Activated CD4-positive, alpha-beta T cell treated with anti-CD3 and anti-CD28 coated beads, Interleukin-2, amount 10 ng/mL, durations not matched to agents 24 days and 14 days (primary cell): ENCODE data around the gene NDUFAF5. TPM values are rescaled to one million over a fixed set of nuclear protein-coding genes. Genes with fewer than 3 reads are reported as not detected.

ENCODE experiments used
- DNase-seq: peaks from one replicate; pipeline ENCODE4 v3.0.0; 2022
- H3K27ac Mint-ChIP-seq: one replicate; pipeline ENCODE4 v1.8.0; 2022; ENCODE audit warnings: mild to moderate bottlenecking, mixed read lengths
- H3K27me3 Mint-ChIP-seq: one replicate; pipeline ENCODE4 v1.8.0; 2022; ENCODE audit warnings: mixed read lengths
- H3K36me3 Mint-ChIP-seq: one replicate; pipeline ENCODE4 v1.8.0; 2022; ENCODE audit warnings: low read depth, mild to moderate bottlenecking, mixed read lengths
- H3K4me1 Mint-ChIP-seq: one replicate; pipeline ENCODE4 v1.8.0; 2021; ENCODE audit warnings: mixed read lengths
- H3K4me3 Mint-ChIP-seq: one replicate; pipeline ENCODE4 v1.8.0; 2022; ENCODE audit warnings: mild to moderate bottlenecking, moderate library complexity, mixed read lengths
- H3K9me3 Mint-ChIP-seq: one replicate; pipeline ENCODE4 v1.8.0; 2021; ENCODE audit warnings: mixed read lengths
- intact Hi-C: fragments of 100-400 bp; cut with micrococcal nuclease; formaldehyde crosslinking; loops from one replicate; pipeline ENCODE4 v1.15.1; 2023
- total RNA-seq: library from RNA; stranded (reverse); gene quantifications from 2 replicates; pipeline ENCODE4 v1.2.3, GENCODE V29; 2022

The NDUFAF5 gene
- total RNA-seq, 1 donor from 2014 or later, result 32.8 TPM

DNA sequence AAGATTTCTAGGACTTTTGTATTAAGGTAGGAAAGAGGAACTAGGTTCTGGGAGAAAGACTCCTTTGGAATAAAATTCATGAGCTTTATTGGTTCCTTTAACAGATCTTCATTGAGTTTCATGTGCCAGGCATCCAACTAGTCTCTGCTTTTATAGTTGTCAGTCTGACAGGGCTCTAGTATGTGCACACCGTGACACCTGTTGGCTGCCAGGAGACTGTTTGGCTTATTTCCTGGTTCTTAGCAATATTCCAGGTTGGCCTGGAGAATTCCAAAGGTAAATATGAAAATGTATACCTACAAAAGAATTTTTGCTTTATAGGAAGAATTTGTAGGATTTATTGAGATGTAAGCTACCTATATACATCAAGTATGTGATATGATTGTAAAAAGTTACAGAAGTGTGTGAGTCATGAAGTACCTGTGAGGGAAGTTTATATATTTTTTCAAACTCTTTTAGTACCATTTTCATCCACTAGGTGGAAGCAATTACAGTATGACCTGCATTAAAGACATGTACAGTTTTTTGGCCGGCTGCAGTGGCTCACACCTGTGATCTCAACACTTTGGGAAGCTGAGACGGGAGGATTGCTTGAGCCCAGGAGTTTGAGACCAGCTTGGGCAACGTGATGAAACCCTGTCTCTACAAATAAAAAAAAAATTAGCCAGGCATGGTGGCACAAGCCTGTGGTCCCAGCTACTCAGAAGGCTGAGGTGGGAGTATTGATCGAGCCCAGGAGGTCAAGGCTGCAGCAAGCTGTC, 35.2 kb downstream of the NDUFAF5 start:
- intact Hi-C loops, result loop anchor here (1.0 kb wide), 1 partner anchor 235 kb away; no protein-coding TSS in a partner anchor
- peak; percentile 61 for DNase-seq
- H3K36me3 Mint-ChIP-seq, result peaks cover 25% of the 10 kb centered on the region
- peaks cover 14% of the 10 kb centered on the region for H3K4me1 Mint-ChIP-seq
- H3K27ac Mint-ChIP-seq, result no peak overlapping the region
- H3K4me3 Mint-ChIP-seq, result no peak overlapping the region
- H3K9me3 Mint-ChIP-seq, result no peaks in the 10 kb centered on the region
- H3K27me3 Mint-ChIP-seq, result no peaks in the 10 kb centered on the region

DNA sequence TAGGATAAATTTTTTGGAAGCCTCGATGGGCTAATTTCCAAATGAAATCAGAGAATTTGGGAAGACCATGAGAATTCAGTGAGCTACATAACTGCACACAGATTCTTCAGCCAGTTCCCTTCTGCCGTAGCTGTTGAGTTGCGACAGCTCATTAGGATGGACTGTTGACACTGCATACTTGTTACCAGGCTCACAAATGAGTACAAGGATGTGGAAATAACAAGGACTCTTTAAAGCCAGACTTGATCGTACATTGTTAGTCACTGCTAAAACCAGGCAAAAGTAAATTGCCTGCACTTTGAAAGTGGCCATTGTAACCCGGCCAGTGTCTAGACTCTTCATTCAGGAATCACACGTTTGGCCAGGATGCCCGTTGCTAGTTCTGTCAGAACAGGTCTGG, 37.0 kb downstream of the NDUFAF5 start:
- H3K4me1 Mint-ChIP-seq, result peaks cover 4% of the 10 kb centered on the region
- peaks cover 12% of the 10 kb centered on the region for H3K36me3 Mint-ChIP-seq
- intact Hi-C loops, result no loop called here
- H3K27me3 Mint-ChIP-seq, result no peaks in the 10 kb centered on the region
- no peak overlapping the region for H3K4me3 Mint-ChIP-seq
- H3K27ac Mint-ChIP-seq, result no peak overlapping the region
- DNase-seq, result no peak
- H3K9me3 Mint-ChIP-seq, result no peaks in the 10 kb centered on the region

DNA sequence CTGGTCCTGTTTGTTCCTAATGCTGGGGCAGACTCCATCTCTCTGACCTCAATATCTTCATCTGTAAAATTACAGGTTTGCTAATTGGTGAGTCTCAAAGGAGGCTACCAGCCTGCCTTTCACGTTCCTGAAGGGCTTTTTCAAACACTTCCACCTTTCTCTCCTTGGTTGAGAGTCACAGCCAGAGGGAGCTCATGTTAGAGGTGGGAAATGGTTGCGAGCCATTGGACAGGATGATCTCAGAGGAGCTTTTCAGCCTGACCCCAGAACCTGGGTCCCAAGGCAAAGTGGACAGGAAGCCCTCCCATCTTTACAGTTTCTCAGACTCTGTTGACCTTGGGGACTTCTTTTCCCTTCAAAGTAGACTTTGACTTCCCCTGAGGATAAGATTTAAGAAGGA, 37.6 kb downstream of the NDUFAF5 start:
- Mint-ChIP-seq H3K9me3 (no peaks in the 10 kb centered on the region), H3K27me3 (no peaks in the 10 kb centered on the region), H3K4me1 (peaks cover 3% of the 10 kb centered on the region), H3K27ac (no peak overlapping the region), H3K36me3 (peaks cover 10% of the 10 kb centered on the region), H3K4me3 (no peak overlapping the region)
- intact Hi-C loops, result no loop called here
- no peak for DNase-seq

DNA sequence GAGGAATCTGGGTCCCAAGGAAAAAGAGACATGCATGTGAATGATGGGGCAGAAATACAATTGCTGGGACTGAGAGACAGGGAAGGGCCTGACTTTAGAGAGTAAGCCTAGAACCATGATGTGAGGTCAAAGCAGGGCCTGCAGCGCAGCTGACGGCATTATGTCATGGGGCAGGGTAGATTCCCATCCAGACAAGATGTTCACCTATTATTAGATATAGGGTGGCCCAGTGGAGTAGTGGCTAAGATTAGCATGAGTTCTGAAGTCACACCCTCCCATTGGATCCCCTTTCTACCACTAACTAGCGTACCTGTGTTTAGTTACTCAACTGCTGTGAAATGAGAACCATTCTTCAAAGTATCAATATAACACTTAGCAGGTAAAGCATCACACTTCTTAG, 39.6 kb downstream of the NDUFAF5 start:
- no peak overlapping the region for H3K4me3 Mint-ChIP-seq
- intact Hi-C loops, result no loop called here

DNA sequence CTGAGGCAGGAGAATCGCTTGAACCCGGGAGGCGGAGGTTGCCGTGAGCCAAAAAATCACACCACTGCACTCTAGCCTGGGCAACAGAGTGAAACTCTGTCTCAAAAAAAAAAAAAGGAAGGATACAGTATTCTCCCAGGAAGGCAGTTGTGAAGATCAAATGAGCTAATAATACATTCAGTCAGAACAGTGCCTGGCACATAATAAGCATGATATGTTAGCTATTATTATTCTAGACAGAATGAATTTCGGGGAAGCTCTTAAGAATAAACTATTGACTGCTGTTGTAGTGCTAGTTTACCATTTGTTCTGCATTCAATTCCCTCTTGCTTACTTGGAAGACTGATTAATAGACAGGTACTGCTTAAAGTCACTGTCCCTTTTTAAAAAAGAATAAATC, 40.6 kb downstream of the NDUFAF5 start:
- Mint-ChIP-seq H3K27me3 (peaks cover 4% of the 10 kb centered on the region), H3K4me1 (no peaks in the 10 kb centered on the region), H3K36me3 (no peaks in the 10 kb centered on the region), H3K4me3 (no peak overlapping the region), H3K27ac (no peak overlapping the region), H3K9me3 (no peaks in the 10 kb centered on the region)
- no peak for DNase-seq
- intact Hi-C loops, result no loop called here

More for the DNA sequence above, 39.6 kb downstream of the NDUFAF5 start:
- Mint-ChIP-seq H3K9me3 (no peaks in the 10 kb centered on the region), H3K27me3 (peaks cover 2% of the 10 kb centered on the region), H3K4me1 (no peaks in the 10 kb centered on the region), H3K27ac (no peak overlapping the region), H3K36me3 (no peaks in the 10 kb centered on the region)
- no peak for DNase-seq

DNA sequence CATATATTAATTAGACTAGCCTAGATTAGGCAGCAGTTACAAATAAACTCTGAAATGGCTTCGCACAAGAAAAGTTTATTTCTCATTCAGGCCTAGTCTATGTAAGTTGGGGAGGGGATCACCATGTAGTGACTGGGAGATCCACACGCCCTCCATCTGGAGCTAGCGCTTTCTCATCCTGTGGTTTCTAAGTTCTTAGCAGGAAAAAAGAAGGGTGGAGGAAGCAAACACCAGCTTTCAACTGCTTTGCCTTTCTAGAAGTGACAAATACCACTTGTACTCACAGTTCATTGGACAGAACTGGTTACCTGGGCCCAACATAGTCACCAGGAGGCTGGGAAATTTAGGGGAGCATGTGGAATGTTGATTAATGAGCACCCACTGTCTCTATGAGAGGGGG, 46.6 kb downstream of the NDUFAF5 start:
- no peak overlapping the region for H3K27ac Mint-ChIP-seq
- intact Hi-C loops, result no loop called here
- H3K36me3 Mint-ChIP-seq, result no peaks in the 10 kb centered on the region
- peaks cover 12% of the 10 kb centered on the region for H3K27me3 Mint-ChIP-seq
- no peaks in the 10 kb centered on the region for H3K9me3 Mint-ChIP-seq
- DNase-seq, result no peak
- H3K4me3 Mint-ChIP-seq, result no peak overlapping the region
- H3K4me1 Mint-ChIP-seq, result no peaks in the 10 kb centered on the region

DNA sequence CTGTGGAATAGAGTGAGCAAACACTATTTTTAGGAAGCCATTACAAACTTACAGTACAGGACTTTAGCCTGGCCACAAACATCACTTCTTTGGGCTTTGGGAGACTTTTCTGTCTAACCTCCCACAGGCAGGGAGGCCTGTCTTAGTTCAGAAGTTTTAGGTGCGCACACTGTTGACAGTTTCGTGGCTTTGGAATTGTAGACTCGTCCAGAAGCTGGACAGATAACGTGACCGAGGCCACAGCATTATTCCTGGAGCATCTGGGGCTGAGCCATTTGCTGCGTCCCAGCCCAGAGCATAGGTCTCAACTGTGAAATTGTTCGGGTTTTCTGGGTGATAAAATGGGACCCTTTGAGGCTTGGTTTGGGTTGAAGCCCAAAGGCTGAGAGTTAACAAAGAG, 53.8 kb downstream of the NDUFAF5 start:
- Mint-ChIP-seq H3K27me3 (no peaks in the 10 kb centered on the region), H3K36me3 (no peaks in the 10 kb centered on the region)

DNA sequence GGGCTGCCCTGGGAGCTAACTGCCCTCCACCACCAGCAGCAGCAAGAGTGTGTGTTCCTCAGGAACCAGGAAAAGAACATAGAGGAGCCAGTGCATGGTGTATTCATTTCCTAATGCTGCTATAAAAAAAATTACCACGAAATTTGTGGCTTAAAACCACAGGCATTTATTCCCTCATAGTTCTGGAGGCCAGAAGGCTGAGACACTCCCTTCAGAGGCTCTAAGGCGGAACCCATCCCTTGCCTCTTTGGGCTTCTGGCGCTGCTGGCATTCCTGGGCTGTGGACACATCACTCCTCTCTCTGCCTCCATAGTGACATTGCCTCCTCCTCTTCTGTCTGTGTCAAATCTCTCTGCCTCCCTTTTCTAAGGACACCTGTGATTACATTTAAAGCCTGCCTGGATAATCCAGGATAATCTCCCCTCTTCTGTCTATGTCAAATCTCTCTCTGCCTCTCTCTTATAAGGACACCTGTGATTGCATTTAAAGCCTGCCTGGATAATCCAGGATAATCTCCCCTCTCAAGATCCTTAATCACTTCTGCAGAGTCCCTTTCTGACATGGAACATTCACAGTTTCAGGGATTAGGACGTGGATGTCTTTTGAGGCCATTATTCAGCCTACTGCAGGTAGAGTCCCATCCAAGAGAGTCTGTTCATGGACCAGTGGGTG, 54.7 kb downstream of the NDUFAF5 start:
- Mint-ChIP-seq H3K4me1 (no peaks in the 10 kb centered on the region), H3K36me3 (no peaks in the 10 kb centered on the region), H3K4me3 (no peak overlapping the region), H3K9me3 (no peaks in the 10 kb centered on the region), H3K27ac (no peak overlapping the region), H3K27me3 (no peaks in the 10 kb centered on the region)
- intact Hi-C loops, result no loop called here
- DNase-seq, result no peak

More for the DNA sequence above, 53.8 kb downstream of the NDUFAF5 start:
- Mint-ChIP-seq H3K4me3 (no peak overlapping the region), H3K9me3 (no peaks in the 10 kb centered on the region), H3K27ac (no peak overlapping the region), H3K4me1 (no peaks in the 10 kb centered on the region)
- DNase-seq, result no peak
- intact Hi-C loops, result no loop called here

DNA sequence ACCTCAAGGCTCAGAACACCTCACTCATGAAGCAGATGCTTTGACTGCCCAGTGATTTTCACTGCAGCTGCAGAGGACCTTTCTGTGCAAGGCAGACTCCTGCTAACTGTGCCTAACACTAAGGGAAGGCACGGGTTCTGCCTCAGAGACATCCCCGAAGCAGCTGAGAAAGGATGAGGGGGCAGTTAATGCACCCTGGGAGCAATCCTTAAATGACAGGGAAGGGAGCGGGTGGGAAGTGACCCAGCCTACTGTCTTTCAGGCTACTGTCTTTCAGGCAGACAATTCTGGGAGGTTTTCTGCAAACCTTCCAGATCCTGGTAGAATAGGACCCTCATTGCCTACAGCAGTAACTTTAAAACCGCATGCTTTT, 55.3 kb downstream of the NDUFAF5 start:
- Mint-ChIP-seq H3K9me3 (no peaks in the 10 kb centered on the region), H3K27ac (no peak overlapping the region)

DNA sequence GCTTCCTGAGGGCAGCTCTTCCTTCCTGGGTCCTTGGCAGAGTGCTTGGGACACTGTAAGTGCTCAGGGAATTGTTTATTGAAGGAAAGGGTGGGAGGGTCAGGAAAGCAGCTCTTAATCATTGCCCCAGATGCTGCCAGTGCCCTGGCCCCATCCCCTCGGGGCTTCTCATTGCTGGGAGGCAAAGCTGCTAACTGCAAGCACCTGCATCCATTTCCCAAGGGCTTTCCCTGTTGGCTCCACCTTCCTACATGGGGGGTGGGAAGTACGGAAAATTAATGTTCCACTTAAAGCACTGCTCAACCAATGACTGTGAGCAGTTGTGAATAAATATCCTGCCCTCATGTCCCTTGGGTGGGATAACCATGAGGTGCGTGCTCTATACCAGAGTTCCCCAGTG, 56.4 kb downstream of the NDUFAF5 start:
- no peaks in the 10 kb centered on the region for H3K27me3 Mint-ChIP-seq
- no peaks in the 10 kb centered on the region for H3K4me1 Mint-ChIP-seq
- no peak overlapping the region for H3K4me3 Mint-ChIP-seq
- no peaks in the 10 kb centered on the region for H3K9me3 Mint-ChIP-seq
- H3K36me3 Mint-ChIP-seq, result no peaks in the 10 kb centered on the region
- no peak for DNase-seq
- intact Hi-C loops, result no loop called here
- H3K27ac Mint-ChIP-seq, result no peak overlapping the region

More for the DNA sequence above, 55.3 kb downstream of the NDUFAF5 start:
- no peak for DNase-seq
- H3K27me3 Mint-ChIP-seq, result no peaks in the 10 kb centered on the region
- H3K4me1 Mint-ChIP-seq, result no peaks in the 10 kb centered on the region
- H3K36me3 Mint-ChIP-seq, result no peaks in the 10 kb centered on the region
- H3K4me3 Mint-ChIP-seq, result no peak overlapping the region
- intact Hi-C loops, result no loop called here

DNA sequence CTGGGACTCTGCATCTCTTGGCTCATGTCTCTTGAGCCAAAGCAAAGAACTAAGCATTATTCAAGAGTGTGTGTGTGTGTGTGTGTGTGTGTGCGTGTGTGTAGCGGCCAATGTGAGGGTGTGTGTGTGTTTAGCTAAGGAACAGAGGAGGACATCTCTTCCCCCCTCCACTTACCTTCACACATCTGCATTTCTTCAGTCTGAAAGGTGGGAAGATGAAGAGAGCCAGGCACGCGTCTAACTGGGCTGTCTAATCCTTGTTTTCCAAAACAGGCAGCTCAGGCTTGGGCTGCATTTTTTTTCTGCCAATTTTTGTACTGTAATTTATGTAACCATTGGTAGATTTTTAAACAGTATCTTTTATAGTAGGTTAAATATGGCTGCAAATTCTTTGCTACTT, 59.5 kb downstream of the NDUFAF5 start:
- H3K27me3 Mint-ChIP-seq, result no peaks in the 10 kb centered on the region
- H3K4me1 Mint-ChIP-seq, result no peaks in the 10 kb centered on the region
- intact Hi-C loops, result no loop called here
- no peak overlapping the region for H3K4me3 Mint-ChIP-seq
- no peak for DNase-seq
- no peaks in the 10 kb centered on the region for H3K36me3 Mint-ChIP-seq
- H3K27ac Mint-ChIP-seq, result no peak overlapping the region
- H3K9me3 Mint-ChIP-seq, result no peaks in the 10 kb centered on the region

DNA sequence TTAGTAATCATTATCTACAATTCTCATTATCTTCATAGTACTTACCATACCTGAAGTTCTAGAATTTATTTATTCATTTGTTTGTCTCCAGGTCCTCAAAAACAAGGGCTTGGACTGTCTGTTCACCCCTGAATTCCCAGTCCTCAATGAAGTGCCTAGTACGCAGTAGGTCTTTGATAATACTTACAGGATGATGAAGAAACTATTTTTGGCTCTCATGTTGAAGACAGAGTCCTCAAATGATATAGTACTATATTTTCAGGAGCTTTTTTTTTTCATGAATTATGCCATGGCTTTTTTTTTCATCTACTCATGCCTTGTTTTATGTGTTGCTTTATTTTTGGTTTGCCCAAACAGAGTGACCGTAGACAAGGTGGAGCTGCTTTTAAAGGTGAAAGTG, 66.5 kb downstream of the NDUFAF5 start:
- Mint-ChIP-seq H3K9me3 (no peaks in the 10 kb centered on the region), H3K27ac (no peak overlapping the region), H3K4me3 (no peak overlapping the region), H3K4me1 (no peaks in the 10 kb centered on the region), H3K27me3 (no peaks in the 10 kb centered on the region), H3K36me3 (no peaks in the 10 kb centered on the region)
- DNase-seq, result no peak
- intact Hi-C loops, result no loop called here

DNA sequence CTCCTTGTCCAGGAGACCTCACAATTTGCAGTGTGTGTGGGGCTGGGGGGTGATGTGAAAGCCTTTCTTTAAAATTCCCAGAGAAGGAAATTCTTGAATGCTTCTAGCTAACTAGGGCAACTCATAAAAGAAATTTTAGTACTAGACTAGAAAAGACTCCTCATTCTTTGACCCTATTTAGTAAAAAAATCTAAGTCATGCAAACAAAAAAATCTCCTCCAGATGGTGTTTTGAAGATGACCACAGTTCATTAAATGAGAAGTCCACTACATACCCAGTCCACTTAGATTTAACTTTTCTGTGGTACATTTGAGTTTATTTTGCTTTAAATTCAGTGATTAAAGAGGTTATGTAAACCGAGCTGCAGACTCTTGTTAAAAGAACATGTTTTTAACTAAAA, 67.5 kb downstream of the NDUFAF5 start:
- intact Hi-C loops, result no loop called here
- Mint-ChIP-seq H3K4me1 (no peaks in the 10 kb centered on the region), H3K36me3 (no peaks in the 10 kb centered on the region), H3K9me3 (no peaks in the 10 kb centered on the region), H3K27me3 (no peaks in the 10 kb centered on the region), H3K27ac (no peak overlapping the region), H3K4me3 (no peak overlapping the region)
- no peak for DNase-seq

DNA sequence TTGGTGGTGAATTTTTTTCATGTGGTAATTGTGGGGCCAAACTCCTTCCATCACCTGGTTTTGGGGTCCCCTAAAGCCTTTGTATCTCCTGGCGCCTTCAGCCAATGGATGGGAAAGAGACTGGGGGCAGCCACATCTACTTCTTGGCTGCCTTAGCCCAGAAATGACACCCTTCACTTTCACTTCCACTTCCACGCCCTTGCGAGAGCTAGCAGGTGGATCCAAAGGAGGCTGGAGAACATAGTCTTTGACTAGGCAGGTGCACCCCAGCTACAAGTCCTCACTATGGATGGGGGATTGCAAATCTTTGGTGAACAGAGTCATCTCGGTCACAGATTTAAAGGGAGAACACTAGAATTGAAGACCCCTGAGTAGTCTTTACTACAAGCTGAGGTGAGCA, 70.8 kb downstream of the NDUFAF5 start:
- no peaks in the 10 kb centered on the region for H3K27me3 Mint-ChIP-seq
- no peaks in the 10 kb centered on the region for H3K9me3 Mint-ChIP-seq
- no peaks in the 10 kb centered on the region for H3K4me1 Mint-ChIP-seq
- no peaks in the 10 kb centered on the region for H3K36me3 Mint-ChIP-seq
- no peak overlapping the region for H3K4me3 Mint-ChIP-seq
- intact Hi-C loops, result no loop called here
- DNase-seq, result no peak
- H3K27ac Mint-ChIP-seq, result no peak overlapping the region

DNA sequence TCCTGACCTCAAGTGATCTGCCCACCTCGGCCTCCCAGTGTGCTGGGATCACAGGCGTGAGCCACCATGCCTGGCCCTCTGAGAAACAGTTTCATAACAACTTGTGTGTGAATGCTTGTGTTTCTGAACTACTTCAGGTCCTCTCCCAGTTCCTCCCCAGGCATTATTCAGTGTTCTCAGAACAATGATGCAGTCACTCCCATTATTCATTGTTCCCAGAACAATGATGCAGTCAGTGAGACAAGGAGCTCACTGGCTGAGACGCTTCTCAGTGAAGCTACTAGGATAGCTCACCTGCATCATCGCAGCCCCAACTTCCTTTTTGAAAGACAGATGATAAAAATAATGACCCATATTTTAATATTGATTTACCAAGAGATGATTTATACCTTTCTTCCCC, 71.5 kb downstream of the NDUFAF5 start:
- Mint-ChIP-seq H3K27ac (no peak overlapping the region), H3K4me1 (no peaks in the 10 kb centered on the region), H3K9me3 (no peaks in the 10 kb centered on the region), H3K36me3 (no peaks in the 10 kb centered on the region), H3K27me3 (no peaks in the 10 kb centered on the region), H3K4me3 (no peak overlapping the region)
- DNase-seq, result no peak
- intact Hi-C loops, result no loop called here
